DND-41 (cell line): ENCODE data around the gene NPW.
"Not testable (repeated sequence)": the region's sequence is repeated elsewhere in the genome, so short reads cannot be mapped to it uniquely, and the experiment has no call there.

Source experiments
- ATAC-seq: fragments of 200-7000 bp; cut with Tn5 transposase; 3 replicates; pipeline ENCODE4 v1.9.1; 2021; ENCODE audit warnings: low read depth; ENCODE audit not compliant: insufficient read depth
- DNase-seq: peaks from one replicate; pipeline ENCODE4 v3.0.0-alpha.2; 2020
- H2AFZ ChIP-seq: 2 replicates; pipeline ENCODE4 v1.6.0; 2012; ENCODE audit warnings: low read depth, low read length
- H3K27ac ChIP-seq: 2 replicates; pipeline ENCODE4 v1.5.1; 2012; ENCODE audit warnings: low read length, inconsistent platforms
- H3K27me3 ChIP-seq: fragments of 200-600 bp; sonication (generic); 2 replicates; pipeline ENCODE4 v1.6.0; 2012; ENCODE audit warnings: low read length, mild to moderate bottlenecking, inconsistent platforms; ENCODE audit not compliant: insufficient read depth, poor library complexity
- H3K36me3 ChIP-seq: 2 replicates; pipeline ENCODE4 v1.5.1; 2012; ENCODE audit warnings: low read length, inconsistent platforms; ENCODE audit not compliant: insufficient read depth
- H3K4me1 ChIP-seq: 2 replicates; pipeline ENCODE4 v1.5.1; 2012; ENCODE audit warnings: mild to moderate bottlenecking, low read length; ENCODE audit not compliant: insufficient read depth
- H3K4me2 ChIP-seq: 2 replicates; pipeline ENCODE4 v1.6.0; 2012; ENCODE audit warnings: mild to moderate bottlenecking, moderate library complexity, low read length, inconsistent platforms; ENCODE audit not compliant: insufficient read depth
- H3K4me3 ChIP-seq, 2 experiments: fragments of 200-600 bp in 1 of 2; shearing (Covaris generic) in 1 of 2; 2 replicates each; pipeline ENCODE4 v1.5.1; 2012 to 2016; ENCODE audit warnings: inconsistent platforms in 2 of 2, low read length in 2 of 2, mild to moderate bottlenecking in 2 of 2, low read depth in 1 of 2, moderate library complexity in 1 of 2
- H3K79me2 ChIP-seq: 2 replicates; pipeline ENCODE4 v1.6.0; 2012; ENCODE audit warnings: low read length, inconsistent platforms; ENCODE audit not compliant: insufficient read depth
- H3K9ac ChIP-seq: 2 replicates; pipeline ENCODE4 v1.6.0; 2012; ENCODE audit warnings: low read depth, mild to moderate bottlenecking, inconsistent platforms, low read length, moderate library complexity
- H3K9me3 ChIP-seq: 2 replicates; pipeline ENCODE4 v1.5.1; 2012; ENCODE audit warnings: low read length, moderate library complexity, mild to moderate bottlenecking, inconsistent platforms; ENCODE audit not compliant: insufficient read depth, severe bottlenecking
- H4K20me1 ChIP-seq: 2 replicates; pipeline ENCODE4 v1.6.0; 2012; ENCODE audit warnings: low read length; ENCODE audit not compliant: insufficient read depth
- CTCF ChIP-seq: IDR thresholded peaks from 2 replicates; pipeline ENCODE4 v1.5.1; 2012; ENCODE audit warnings: borderline replicate concordance, low read length, moderate library complexity, mild to moderate bottlenecking; ENCODE audit not compliant: poor library complexity, severe bottlenecking; ENCODE audit errors: extremely low read depth
- EZH2 ChIP-seq: IDR thresholded peaks from 3 replicates; pipeline ENCODE4 v1.6.1; 2012; ENCODE audit warnings: borderline replicate concordance, low read depth, mild to moderate bottlenecking, moderate library complexity, low read length, inconsistent platforms; ENCODE audit not compliant: severe bottlenecking

NPW gene

GRCh38 chr16:2031081-2031577 lies 11.5 kb downstream of the NPW start:
- no peaks in the 10 kb centered on the region for H3K79me2 ChIP-seq
- no peak overlapping the region for H3K9ac ChIP-seq
- TF ChIP-seq CTCF (no peak), EZH2 (no peak)
- no peaks in the 10 kb centered on the region for H3K9me3 ChIP-seq
- H3K4me3 ChIP-seq = no peak overlapping the region
- H3K4me1 ChIP-seq = peaks cover 2% of the 10 kb centered on the region; the same call in 1 of the 2 replicates
- H3K36me3 ChIP-seq = no peaks in the 10 kb centered on the region
- ATAC-seq (no peak), DNase-seq (no peak)
- H2AFZ ChIP-seq = no peak overlapping the region
- no peak overlapping the region for H3K4me2 ChIP-seq
- peaks cover 28% of the 10 kb centered on the region for H3K27me3 ChIP-seq
- no peak overlapping the region for H3K27ac ChIP-seq
- H4K20me1 ChIP-seq = peaks cover 10% of the 10 kb centered on the region

GRCh38 chr16:2032285-2033056 lies 12.9 kb downstream of the NPW start:
- H3K4me1 ChIP-seq = no peaks in the 10 kb centered on the region
- H3K4me2 ChIP-seq = no peak overlapping the region
- H4K20me1 ChIP-seq = peaks cover 9% of the 10 kb centered on the region
- no peak for ATAC-seq
- H3K4me3 ChIP-seq = no peak overlapping the region
- no peaks in the 10 kb centered on the region for H3K79me2 ChIP-seq
- TF ChIP-seq CTCF = no peak
- TF ChIP-seq EZH2 = no peak
- no peak overlapping the region for H2AFZ ChIP-seq
- H3K9ac ChIP-seq = no peak overlapping the region
- no peaks in the 10 kb centered on the region for H3K36me3 ChIP-seq
- H3K9me3 ChIP-seq = no peaks in the 10 kb centered on the region
- peaks cover 17% of the 10 kb centered on the region for H3K27me3 ChIP-seq
- DNase-seq = no peak
- no peak overlapping the region for H3K27ac ChIP-seq

- no peaks in the 10 kb centered on the region for H3K4me1 ChIP-seq
- no peaks in the 10 kb centered on the region for H3K36me3 ChIP-seq
- H3K9ac ChIP-seq = no peak overlapping the region
- peak; percentile 13; the same call in 1 of the 3 replicates for ATAC-seq
- no peak overlapping the region for H3K4me2 ChIP-seq
- TF ChIP-seq CTCF (no peak), EZH2 (no peak)
- no peak overlapping the region for H2AFZ ChIP-seq
- no peak for DNase-seq
- no peak overlapping the region for H3K27ac ChIP-seq
- H3K27me3 ChIP-seq = peaks cover 9% of the 10 kb centered on the region
- no peak overlapping the region for H3K4me3 ChIP-seq
- H3K79me2 ChIP-seq = no peaks in the 10 kb centered on the region
- peaks cover 6% of the 10 kb centered on the region for H4K20me1 ChIP-seq
- no peaks in the 10 kb centered on the region for H3K9me3 ChIP-seq
Measured at GRCh38 chr16:2033057-2033908, 13.7 kb downstream of the NPW start.

- H3K9ac ChIP-seq, H3K27me3 ChIP-seq, H3K27ac ChIP-seq, H3K4me3 ChIP-seq, H3K4me2 ChIP-seq, H4K20me1 ChIP-seq, DNase-seq, ATAC-seq, H3K4me1 ChIP-seq, H2AFZ ChIP-seq, H3K79me2 ChIP-seq, H3K9me3 ChIP-seq, H3K36me3 ChIP-seq: not testable (repeated sequence)
Measured at GRCh38 chr16:2033909-2034695, 14.5 kb downstream of the NPW start.
